NCI-H2081 (cell line): Measurements from ENCODE around the gene PRR22.
"Not testable (repeated sequence)": the region's sequence is repeated elsewhere in the genome, so short reads cannot be mapped to it uniquely, and the experiment has no call there.

ENCODE experiments used
- DNase-seq, 2 experiments: peaks; one replicate each; lab custom pipeline; 2025; lab: John Stamatoyannopoulos, UW

PRR22 gene

GRCh38 chr19:5790559-5791520 is 6.3 kb upstream of the PRR22 start, which contains the start of gene DUS3L:
Gene DUS3L, minus strand, starts transcription at chr19:5791163. Its CDS starts 22 bp downstream, at chr19:5791141.
- DNase-seq: peak; percentile 98

- DNase-seq: no peak
Measured at GRCh38 chr19:5789886-5790558, 5.5 kb upstream of the PRR22 start.

- no peak for DNase-seq
Measured at GRCh38 chr19:5789351-5789761, 4.8 kb upstream of the PRR22 start.

- DNase-seq: no peak
Measured at GRCh38 chr19:5788422-5788821, 3.9 kb upstream of the PRR22 start.

GRCh38 chr19:5787409-5788182 is 3.0 kb upstream of the PRR22 start:
- no peak for DNase-seq

GRCh38 chr19:5786593-5787408 is 2.3 kb upstream of the PRR22 start:
- DNase-seq: no peak

- no peak for DNase-seq
Measured at GRCh38 chr19:5785423-5785822, 877 bp upstream of the PRR22 start.

- no peak for DNase-seq
Measured at GRCh38 chr19:5782945-5783919, 1.3 kb downstream of the PRR22 start.

GRCh38 chr19:5782322-5782721 is 2.2 kb downstream of the PRR22 start:
- no peak for DNase-seq

- DNase-seq: not testable (repeated sequence)
Measured at GRCh38 chr19:5780916-5781315, 3.6 kb downstream of the PRR22 start.

GRCh38 chr19:5778402-5778801 is 6.1 kb downstream of the PRR22 start:
- DNase-seq: no peak

GRCh38 chr19:5775668-5776309 is 8.8 kb downstream of the PRR22 start:
- DNase-seq: no peak

GRCh38 chr19:5774921-5775320 is 9.6 kb downstream of the PRR22 start:
- DNase-seq: no peak

- no peak for DNase-seq
Measured at GRCh38 chr19:5773276-5773675, 11.3 kb downstream of the PRR22 start.

GRCh38 chr19:5772416-5772815 is 12.1 kb downstream of the PRR22 start:
- no peak for DNase-seq

GRCh38 chr19:5767949-5768348 is 16.6 kb downstream of the PRR22 start:
- DNase-seq: no peak

- no peak for DNase-seq
Measured at GRCh38 chr19:5765220-5765619, 19.3 kb downstream of the PRR22 start.

- DNase-seq: no peak
Measured at GRCh38 chr19:5762608-5763217, 21.8 kb downstream of the PRR22 start.

- DNase-seq: no peak
Measured at GRCh38 chr19:5753743-5754142, 30.8 kb downstream of the PRR22 start.
